PFSK-1 (cell line): ENCODE results near the gene ELL2.

Source experiments
- FOXP2 ChIP-seq: optimal IDR thresholded peaks from 2 replicates; pipeline ENCODE3; 2011; ENCODE audit warnings: borderline replicate concordance, control low read depth, inconsistent platforms; ENCODE audit not compliant: insufficient read depth; ENCODE audit errors: extremely low read length, extremely low read depth
- POLR2AphosphoS5 ChIP-seq: IDR thresholded peaks from 2 replicates; pipeline ENCODE4 v1.6.1; 2012; ENCODE audit warnings: low read depth, mild to moderate bottlenecking, control low read depth, low read length, moderate library complexity
- REST ChIP-seq, 2 experiments: IDR thresholded peaks; 2 replicates each; pipeline versions ENCODE4 v1.6.1 to v1.8.0; 2011 to 2012; ENCODE audit warnings: low read depth in 2 of 2, low read length in 2 of 2, control low read depth in 1 of 2, inconsistent platforms in 1 of 2, mild to moderate bottlenecking in 1 of 2, moderate library complexity in 1 of 2; ENCODE audit not compliant: insufficient read depth in 1 of 2
- SIN3A ChIP-seq: IDR thresholded peaks from 2 replicates; pipeline ENCODE4 v1.6.1; 2012; ENCODE audit warnings: mild to moderate bottlenecking, low read length, moderate library complexity, borderline replicate concordance; ENCODE audit not compliant: insufficient read depth
- TAF1 ChIP-seq: IDR thresholded peaks from 2 replicates; pipeline ENCODE4 v1.6.1; 2012; ENCODE audit warnings: low read length, control low read depth, borderline replicate concordance; ENCODE audit not compliant: insufficient read depth

Gene ELL2

GRCh38 chr5:95936812-95937397 lies 24.7 kb downstream of the ELL2 start:
- TF ChIP-seq SIN3A (no peak), TAF1 (no peak), FOXP2 (no peak), REST (IDR thresholded peaks at IDR 0.05; ENCODE audit: insufficient read depth in 1 of 2, low read depth in 2 of 2, low read length in 2 of 2) (no peak), POLR2AphosphoS5 (no peak)

- TF ChIP-seq REST (IDR thresholded peaks at IDR 0.05; ENCODE audit: insufficient read depth in 1 of 2, low read depth in 2 of 2, low read length in 2 of 2) (no peak), TAF1 (no peak), POLR2AphosphoS5 (no peak), FOXP2 (no peak), SIN3A (no peak)
Measured at GRCh38 chr5:95935553-95936100, 26.0 kb downstream of the ELL2 start.

- no peak for TF ChIP-seq SIN3A
- no peak for TF ChIP-seq REST (IDR thresholded peaks at IDR 0.05; ENCODE audit: insufficient read depth in 1 of 2, low read depth in 2 of 2, low read length in 2 of 2)
- no peak for TF ChIP-seq POLR2AphosphoS5
- no peak for TF ChIP-seq TAF1
- no peak for TF ChIP-seq FOXP2
Measured at GRCh38 chr5:95934207-95934804, 27.3 kb downstream of the ELL2 start.

- TF ChIP-seq POLR2AphosphoS5 (no peak), REST (IDR thresholded peaks at IDR 0.05; ENCODE audit: insufficient read depth in 1 of 2, low read depth in 2 of 2, low read length in 2 of 2) (no peak), SIN3A (no peak), FOXP2 (no peak), TAF1 (no peak)
Measured at GRCh38 chr5:95932941-95933340, 28.7 kb downstream of the ELL2 start.
